Prostate gland (tissue), 2 donors: Measurements from ENCODE around the gene PDCD7.
"Not testable (repeated sequence)": the region's sequence is repeated elsewhere in the genome, so short reads cannot be mapped to it uniquely, and the experiment has no call there.

Experiments used
- POLR2A ChIP-seq: fragments of 450-650 bp; IDR thresholded peaks from one replicate; pipeline ENCODE4 v1.6.1; 2016; ENCODE audit warnings: antibody characterized with exemption, mild to moderate bottlenecking
- POLR2AphosphoS5 ChIP-seq: sonication (generic); formaldehyde crosslinking; IDR thresholded peaks from one replicate; pipeline ENCODE4 v1.6.1; 2017; ENCODE audit warnings: antibody characterized with exemption
- TF ChIP-seq, protein P1 (sequence below), 4 experiments: fragments of 200-600 bp in 2 of 4; fragments of 450-650 bp in 2 of 4; sonication (generic) in 2 of 4; IDR thresholded peaks; 1 replicate in 3 of 4; 2 replicates in 1 of 4; pipeline ENCODE4 v1.5.1; 2016 to 2019; ENCODE audit warnings: antibody characterized with exemption in 4 of 4, mild to moderate bottlenecking in 2 of 4, moderate library complexity in 2 of 4

GRCh38 chr15:65099801-65100200 lies 33.8 kb downstream of the PDCD7 start:
- TF ChIP-seq, protein P1, sequence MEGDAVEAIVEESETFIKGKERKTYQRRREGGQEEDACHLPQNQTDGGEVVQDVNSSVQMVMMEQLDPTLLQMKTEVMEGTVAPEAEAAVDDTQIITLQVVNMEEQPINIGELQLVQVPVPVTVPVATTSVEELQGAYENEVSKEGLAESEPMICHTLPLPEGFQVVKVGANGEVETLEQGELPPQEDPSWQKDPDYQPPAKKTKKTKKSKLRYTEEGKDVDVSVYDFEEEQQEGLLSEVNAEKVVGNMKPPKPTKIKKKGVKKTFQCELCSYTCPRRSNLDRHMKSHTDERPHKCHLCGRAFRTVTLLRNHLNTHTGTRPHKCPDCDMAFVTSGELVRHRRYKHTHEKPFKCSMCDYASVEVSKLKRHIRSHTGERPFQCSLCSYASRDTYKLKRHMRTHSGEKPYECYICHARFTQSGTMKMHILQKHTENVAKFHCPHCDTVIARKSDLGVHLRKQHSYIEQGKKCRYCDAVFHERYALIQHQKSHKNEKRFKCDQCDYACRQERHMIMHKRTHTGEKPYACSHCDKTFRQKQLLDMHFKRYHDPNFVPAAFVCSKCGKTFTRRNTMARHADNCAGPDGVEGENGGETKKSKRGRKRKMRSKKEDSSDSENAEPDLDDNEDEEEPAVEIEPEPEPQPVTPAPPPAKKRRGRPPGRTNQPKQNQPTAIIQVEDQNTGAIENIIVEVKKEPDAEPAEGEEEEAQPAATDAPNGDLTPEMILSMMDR (IDR thresholded peaks at IDR 0.05) = not testable (repeated sequence)
- not testable (repeated sequence) for TF ChIP-seq POLR2A, POLR2AphosphoS5
